Stimulated activated naive B cell treated with anti-CD40 and anti-IgM and Interleukin-4, amounts not matched to agents 10 μg/mL and 1 μg/mL and 100 μg/mL, for 72 hours (primary cell): ENCODE data around the gene EXOC3L4.

Experiments used
- ATAC-seq, 2 donors: fragments of 150-1000 bp; cut with Tn5 transposase; replicated peaks; 2 replicates each; pipeline ENCODE4 v1.10.0; 2021; ENCODE audit warnings: moderate library complexity in 1 of 2
- DNase-seq: peaks from one replicate; pipeline ENCODE4 v3.0.0; 2021
- H3K27ac Mint-ChIP-seq: one replicate; pipeline ENCODE4 v1.8.0; 2022; ENCODE audit warnings: mild to moderate bottlenecking, mixed read lengths
- H3K27me3 Mint-ChIP-seq, 2 donors: one replicate each; pipeline ENCODE4 v1.8.0; 2022; ENCODE audit warnings: mixed read lengths in 2 of 2
- H3K36me3 Mint-ChIP-seq, 2 donors: one replicate each; pipeline ENCODE4 v1.8.0; 2022; ENCODE audit warnings: mixed read lengths in 2 of 2, mild to moderate bottlenecking in 1 of 2
- H3K4me1 Mint-ChIP-seq, 2 donors: one replicate each; pipeline ENCODE4 v1.8.0; 2022; ENCODE audit warnings: mixed read lengths in 2 of 2, mild to moderate bottlenecking in 1 of 2
- H3K4me3 Mint-ChIP-seq, 2 donors: one replicate each; pipeline ENCODE4 v1.8.0; 2022; ENCODE audit warnings: mild to moderate bottlenecking in 2 of 2, mixed read lengths in 2 of 2, moderate library complexity in 1 of 2
- H3K9me3 Mint-ChIP-seq, 2 donors: one replicate each; pipeline ENCODE4 v1.8.0; 2022; ENCODE audit warnings: mixed read lengths in 2 of 2, mild to moderate bottlenecking in 1 of 2

EXOC3L4 gene

DNA sequence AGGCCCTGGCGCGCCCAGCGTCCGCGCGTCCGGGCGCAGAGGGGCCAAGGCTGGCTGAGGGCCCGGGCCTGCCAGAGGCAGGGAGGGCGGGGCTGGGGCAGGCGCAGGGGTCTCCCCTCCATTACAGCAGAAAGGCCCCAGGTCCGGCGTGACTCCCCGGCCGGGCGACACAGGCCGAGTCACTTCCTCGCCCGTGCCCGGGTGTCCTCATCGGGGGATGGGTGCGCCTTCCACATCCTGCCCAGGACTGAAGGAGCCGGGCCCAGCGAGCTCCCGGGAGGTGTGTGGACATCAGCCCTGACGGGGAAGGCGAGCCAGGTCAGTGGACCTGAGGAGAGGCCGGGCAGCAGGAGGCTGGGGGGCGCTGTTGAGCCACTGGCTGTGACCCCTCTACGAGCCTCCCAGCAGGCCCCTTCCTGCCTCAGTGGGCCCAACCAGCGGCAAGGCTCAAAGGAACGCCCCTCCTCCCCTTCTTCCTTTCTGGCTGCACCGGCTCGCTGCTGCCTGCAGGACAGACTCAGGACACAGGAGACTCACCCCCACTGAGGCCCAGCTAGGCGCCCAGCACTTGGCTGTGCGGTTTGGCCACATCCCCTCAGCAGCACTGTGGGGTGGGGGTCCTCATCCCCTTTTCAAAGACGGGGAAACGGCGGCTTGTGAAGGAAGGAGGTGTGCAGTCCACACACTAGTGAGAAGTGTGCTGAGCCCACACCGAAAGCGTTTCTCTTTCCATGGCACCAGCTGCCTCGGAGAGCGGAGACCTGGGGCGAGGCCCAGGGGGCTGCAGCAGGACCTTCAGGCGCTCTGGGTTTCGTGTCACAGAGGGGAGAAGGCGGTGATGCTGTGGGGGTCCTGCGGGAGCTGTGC lies 29.3 kb downstream of the EXOC3L4 start:
- Mint-ChIP-seq H3K27me3 (peaks cover 38 to 68% of the 10 kb centered on the region in 2 donors), H3K36me3 (peaks cover 0 to 7% of the 10 kb centered on the region in 2 donors), H3K4me3 (peak overlapping the region; percentile 65 to 78), H3K9me3 (peaks cover 0 to 1% of the 10 kb centered on the region in 2 donors), H3K4me1 (peaks cover 13 to 29% of the 10 kb centered on the region in 2 donors), H3K27ac (peak overlapping the region; percentile 27)
- ATAC-seq, result peak; percentile 10 to 14
- no peak for DNase-seq

DNA sequence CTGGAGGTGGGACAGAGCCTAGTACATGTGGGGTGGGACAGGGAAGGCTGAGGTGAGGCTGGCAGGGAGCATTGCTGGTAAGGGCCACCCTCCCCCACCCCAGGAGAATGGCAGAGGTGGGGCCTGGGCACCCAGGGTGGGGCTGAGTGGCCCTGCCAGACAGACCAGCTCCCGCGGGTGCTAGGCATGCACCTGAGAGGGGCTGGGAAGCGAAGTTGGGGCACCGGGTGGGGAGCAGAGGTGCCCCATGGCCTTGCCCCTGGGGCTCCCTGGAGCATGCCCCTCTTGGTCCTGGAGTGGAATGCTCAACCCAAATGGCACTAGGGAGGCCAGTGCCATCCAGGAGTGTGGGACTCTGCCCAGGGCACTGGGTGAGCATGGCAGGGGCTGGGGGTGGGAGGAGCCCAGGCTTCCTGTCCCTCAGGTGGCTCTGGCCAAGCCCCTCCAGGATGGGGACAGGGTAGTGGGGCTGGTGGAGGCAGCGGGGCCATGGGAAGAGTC lies 30.0 kb downstream of the EXOC3L4 start:
- Mint-ChIP-seq H3K36me3 (peaks cover 0 to 7% of the 10 kb centered on the region in 2 donors), H3K4me3 (no peak overlapping the region), H3K9me3 (peaks cover 0 to 1% of the 10 kb centered on the region in 2 donors), H3K27me3 (peaks cover 38 to 75% of the 10 kb centered on the region in 2 donors), H3K27ac (peak overlapping the region; percentile 27), H3K4me1 (peaks cover 11 to 30% of the 10 kb centered on the region in 2 donors)
- ATAC-seq (no peak), DNase-seq (no peak)

- Mint-ChIP-seq H3K4me3 (no peak overlapping the region), H3K27ac (no peak overlapping the region), H3K4me1 (peaks cover 11 to 30% of the 10 kb centered on the region in 2 donors), H3K36me3 (peaks cover 0 to 7% of the 10 kb centered on the region in 2 donors), H3K27me3 (peaks cover 33 to 72% of the 10 kb centered on the region in 2 donors), H3K9me3 (peaks cover 0 to 1% of the 10 kb centered on the region in 2 donors)
- ATAC-seq, result no peak
- DNase-seq, result no peak
Measured at GRCh38 chr14:103125098-103126070, 30.9 kb downstream of the EXOC3L4 start.

DNA sequence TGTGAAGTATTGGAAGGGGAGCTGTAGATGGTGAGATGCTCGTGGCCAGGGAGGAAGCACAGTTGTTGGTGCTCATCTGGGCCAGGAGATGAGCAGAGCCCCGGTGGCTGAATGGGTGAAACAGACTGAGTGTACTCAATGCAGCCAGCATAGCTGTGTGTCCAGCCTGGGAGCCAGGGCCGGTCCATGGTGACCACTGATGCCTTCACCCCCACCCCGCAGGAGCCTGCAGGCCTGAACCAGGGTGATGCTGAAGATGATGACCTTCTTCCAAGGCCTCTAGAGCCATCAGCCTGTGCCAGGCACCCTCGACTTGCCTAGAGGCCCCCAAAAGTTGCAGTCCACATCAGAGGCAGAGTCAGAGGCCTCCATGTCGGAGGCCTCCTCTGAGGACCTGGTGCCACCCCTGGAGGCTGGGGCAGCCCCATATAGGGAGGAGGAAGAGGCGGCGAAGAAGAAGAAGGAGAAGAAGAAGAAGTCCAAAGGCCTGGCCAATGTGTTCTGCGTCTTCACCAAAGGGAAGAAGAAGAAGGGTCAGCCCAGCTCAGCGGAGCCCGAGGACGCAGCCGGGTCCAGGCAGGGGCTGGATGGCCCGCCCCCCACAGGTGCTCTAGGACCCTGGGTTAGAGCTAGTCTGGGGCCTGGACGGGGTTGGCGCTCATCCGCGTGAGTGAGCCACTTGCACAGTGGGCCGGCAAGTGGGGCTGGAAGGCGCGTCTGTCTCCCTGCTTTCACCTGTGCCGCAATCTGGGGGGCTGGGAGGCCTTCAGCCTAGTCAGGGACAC lies 31.8 kb downstream of the EXOC3L4 start:
- peaks cover 27 to 65% of the 10 kb centered on the region in 2 donors for H3K27me3 Mint-ChIP-seq
- peaks cover 0 to 1% of the 10 kb centered on the region in 2 donors for H3K9me3 Mint-ChIP-seq
- no peak overlapping the region for H3K4me3 Mint-ChIP-seq
- DNase-seq, result no peak
- peaks cover 11 to 29% of the 10 kb centered on the region in 2 donors for H3K4me1 Mint-ChIP-seq
- peaks cover 0 to 7% of the 10 kb centered on the region in 2 donors for H3K36me3 Mint-ChIP-seq
- H3K27ac Mint-ChIP-seq, result no peak overlapping the region
- ATAC-seq, result no peak

DNA sequence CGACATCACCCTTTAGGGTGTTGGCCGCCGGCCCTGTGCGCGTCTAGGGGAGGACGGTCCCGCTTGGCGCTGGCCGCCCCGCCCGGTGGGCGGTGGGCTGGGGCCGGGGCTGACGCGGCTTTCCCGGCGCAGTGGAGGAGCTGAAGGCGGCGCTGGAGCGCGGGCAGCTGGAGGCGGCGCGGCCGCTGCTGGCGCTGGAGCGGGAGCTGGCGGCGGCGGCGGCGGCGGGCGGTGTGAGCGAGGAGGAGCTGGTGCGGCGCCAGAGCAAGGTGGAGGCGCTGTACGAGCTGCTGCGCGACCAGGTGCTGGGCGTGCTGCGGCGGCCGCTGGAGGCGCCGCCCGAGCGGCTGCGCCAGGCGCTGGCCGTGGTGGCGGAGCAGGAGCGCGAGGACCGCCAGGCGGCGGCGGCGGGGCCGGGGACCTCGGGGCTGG lies 32.4 kb downstream of the EXOC3L4 start:
- Mint-ChIP-seq H3K4me3 (no peak overlapping the region), H3K9me3 (peaks cover 0 to 1% of the 10 kb centered on the region in 2 donors), H3K27ac (no peak overlapping the region), H3K36me3 (peaks cover 0 to 7% of the 10 kb centered on the region in 2 donors), H3K27me3 (peaks cover 24 to 59% of the 10 kb centered on the region in 2 donors), H3K4me1 (peaks cover 9 to 24% of the 10 kb centered on the region in 2 donors)
- ATAC-seq (no peak), DNase-seq (no peak)

DNA sequence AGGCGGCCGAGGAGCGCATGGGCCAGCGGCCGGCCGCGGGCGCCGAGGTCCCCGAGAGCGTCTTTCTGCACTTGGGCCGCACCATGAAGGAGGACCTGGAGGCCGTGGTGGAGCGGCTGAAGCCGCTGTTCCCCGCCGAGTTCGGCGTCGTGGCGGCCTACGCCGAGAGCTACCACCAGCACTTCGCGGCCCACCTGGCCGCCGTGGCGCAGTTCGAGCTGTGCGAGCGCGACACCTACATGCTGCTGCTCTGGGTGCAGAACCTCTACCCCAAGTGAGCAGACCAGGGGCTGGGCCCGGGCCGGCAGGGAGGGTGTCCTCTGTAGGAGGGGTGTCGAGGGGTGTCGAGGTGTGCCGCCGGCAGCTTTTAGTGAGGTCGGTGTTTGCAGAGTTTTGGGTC lies 32.8 kb downstream of the EXOC3L4 start:
- DNase-seq (no peak), ATAC-seq (no peak)
- Mint-ChIP-seq H3K27me3 (peaks cover 19 to 55% of the 10 kb centered on the region in 2 donors), H3K36me3 (peaks cover 0 to 7% of the 10 kb centered on the region in 2 donors), H3K9me3 (peaks cover 0 to 1% of the 10 kb centered on the region in 2 donors), H3K27ac (no peak overlapping the region), H3K4me1 (peaks cover 5 to 19% of the 10 kb centered on the region in 2 donors), H3K4me3 (no peak overlapping the region)

DNA sequence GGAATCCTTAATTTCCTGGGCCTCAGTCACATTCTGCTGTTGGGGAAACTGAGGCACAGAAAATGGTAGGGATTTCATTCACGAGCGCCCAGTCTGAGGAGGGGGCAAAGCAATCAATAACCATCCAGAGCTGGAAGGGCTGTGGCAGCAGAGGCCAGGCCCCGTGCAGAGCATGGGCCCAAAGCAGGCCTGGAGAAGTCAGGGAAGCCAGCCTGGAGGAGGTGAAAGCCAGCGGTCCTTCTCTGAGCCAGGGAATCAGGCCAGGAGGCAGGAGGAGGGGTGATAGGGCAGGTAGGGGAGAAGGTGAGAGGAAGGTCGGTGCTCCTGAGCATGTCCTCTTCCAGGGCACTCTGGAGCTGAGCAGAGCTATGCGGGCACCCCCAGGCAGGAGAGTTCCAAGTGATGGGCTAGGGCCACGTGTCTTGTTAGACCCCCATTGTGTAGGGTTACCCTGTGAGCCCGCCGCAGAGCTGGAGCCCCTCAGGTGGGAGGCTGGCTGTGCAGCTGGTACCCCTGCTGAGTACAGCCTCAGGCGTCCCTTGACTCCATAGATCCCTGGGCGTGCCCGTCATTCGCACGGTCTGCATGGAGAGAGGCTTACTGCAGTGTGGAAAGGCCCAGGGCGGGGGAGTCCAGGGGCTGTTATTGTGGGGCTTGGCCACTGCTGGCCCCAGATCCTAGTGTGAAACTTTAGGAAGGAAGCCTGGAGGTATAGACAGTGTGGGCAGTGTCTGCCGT lies 33.5 kb downstream of the EXOC3L4 start:
- Mint-ChIP-seq H3K27ac (peak overlapping the region; percentile 14), H3K4me3 (no peak overlapping the region), H3K27me3 (peaks cover 19 to 48% of the 10 kb centered on the region in 2 donors), H3K36me3 (peaks cover 0 to 7% of the 10 kb centered on the region in 2 donors), H3K9me3 (peaks cover 0 to 1% of the 10 kb centered on the region in 2 donors), H3K4me1 (peaks cover 5 to 13% of the 10 kb centered on the region in 2 donors)
- no peak for DNase-seq
- no peak for ATAC-seq

DNA sequence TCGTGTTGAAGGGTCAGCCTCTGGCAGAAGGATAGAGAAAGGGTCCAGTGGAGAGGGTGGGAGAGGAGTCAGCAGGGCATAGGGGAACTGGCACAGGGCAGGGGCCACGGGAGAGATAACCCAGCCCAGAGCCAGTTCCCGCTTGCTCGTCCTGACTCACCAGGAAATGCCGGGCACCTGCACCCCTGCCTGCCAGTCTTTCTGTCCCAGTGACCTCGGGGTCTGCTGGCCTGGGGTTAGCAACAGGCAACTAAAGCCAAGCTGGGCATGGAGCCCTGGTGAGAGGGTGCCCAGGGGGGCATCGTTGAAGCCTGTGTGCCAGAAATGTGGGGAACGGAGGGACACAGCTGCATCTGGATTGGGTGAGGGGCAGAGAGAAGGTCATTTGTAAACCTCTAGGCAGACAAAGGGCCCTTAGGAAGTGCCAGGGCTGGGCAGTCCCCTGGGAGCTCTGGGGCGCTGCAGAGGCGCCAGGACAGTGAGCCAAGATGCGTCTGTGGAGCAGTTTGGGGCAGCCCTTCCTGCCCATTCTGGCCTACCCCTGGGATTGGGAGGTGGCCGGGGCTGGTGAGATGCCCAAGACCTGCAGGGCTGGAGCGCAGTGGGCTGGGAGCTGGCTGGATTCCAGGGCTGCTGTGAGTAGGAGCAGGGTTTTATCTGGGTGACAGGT lies 34.2 kb downstream of the EXOC3L4 start:
- Mint-ChIP-seq H3K4me1 (peaks cover 5 to 11% of the 10 kb centered on the region in 2 donors), H3K27ac (no peak overlapping the region)
- no peak for DNase-seq

DNA sequence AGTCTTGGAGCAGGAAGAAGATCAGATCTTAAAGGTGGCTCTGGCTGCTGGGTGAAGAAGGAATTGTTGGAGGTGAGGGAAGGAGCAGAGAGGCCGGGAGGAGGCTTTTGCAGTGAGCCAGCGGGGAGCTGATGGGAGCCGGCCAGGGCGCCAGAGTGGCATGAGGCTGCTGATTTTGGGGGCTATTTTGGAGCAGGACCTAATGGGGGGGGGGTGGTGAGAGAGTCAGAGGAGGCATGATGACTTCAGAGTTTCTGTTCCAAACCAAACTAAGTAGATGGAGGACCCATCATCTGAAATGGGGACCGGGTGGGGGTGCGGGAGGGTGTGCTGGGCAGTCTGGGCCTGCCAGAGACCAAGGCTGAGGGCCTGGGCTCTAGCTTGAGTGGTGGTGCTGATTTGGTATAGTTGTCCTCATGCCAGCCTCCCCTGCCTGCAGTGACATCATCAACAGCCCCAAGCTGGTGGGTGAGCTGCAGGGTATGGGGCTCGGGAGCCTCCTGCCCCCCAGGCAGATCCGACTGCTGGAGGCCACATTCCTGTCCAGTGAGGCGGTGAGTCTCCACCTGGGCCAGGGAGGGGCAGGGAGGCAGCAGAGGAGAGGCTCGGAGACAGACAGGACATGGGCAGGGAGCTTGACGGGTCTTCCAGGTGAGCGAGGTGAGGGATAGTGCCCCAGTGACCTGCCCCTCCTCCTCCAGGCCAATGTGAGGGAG lies 34.9 kb downstream of the EXOC3L4 start:
- Mint-ChIP-seq H3K27ac (no peak overlapping the region), H3K4me3 (no peak overlapping the region), H3K36me3 (peaks cover 0 to 9% of the 10 kb centered on the region in 2 donors), H3K27me3 (peaks cover 12 to 39% of the 10 kb centered on the region in 2 donors), H3K4me1 (peaks cover 0 to 4% of the 10 kb centered on the region in 2 donors), H3K9me3 (peaks cover 0 to 1% of the 10 kb centered on the region in 2 donors)
- no peak for DNase-seq
- ATAC-seq, result no peak

More for the DNA sequence above, 34.2 kb downstream of the EXOC3L4 start:
- ATAC-seq, result no peak
- peaks cover 0 to 1% of the 10 kb centered on the region in 2 donors for H3K9me3 Mint-ChIP-seq
- peaks cover 0 to 7% of the 10 kb centered on the region in 2 donors for H3K36me3 Mint-ChIP-seq
- H3K4me3 Mint-ChIP-seq, result no peak overlapping the region
- H3K27me3 Mint-ChIP-seq, result peaks cover 19 to 46% of the 10 kb centered on the region in 2 donors

GRCh38 chr14:103130017-103130764 lies 35.7 kb downstream of the EXOC3L4 start:
- ATAC-seq (no peak), DNase-seq (no peak)
- H3K36me3 Mint-ChIP-seq, result peaks cover 0 to 13% of the 10 kb centered on the region in 2 donors
- no peak overlapping the region for H3K27ac Mint-ChIP-seq
- peaks cover 0 to 4% of the 10 kb centered on the region in 2 donors for H3K4me1 Mint-ChIP-seq
- peaks cover 0 to 1% of the 10 kb centered on the region in 2 donors for H3K9me3 Mint-ChIP-seq
- H3K27me3 Mint-ChIP-seq, result peaks cover 10 to 32% of the 10 kb centered on the region in 2 donors
- H3K4me3 Mint-ChIP-seq, result no peak overlapping the region

DNA sequence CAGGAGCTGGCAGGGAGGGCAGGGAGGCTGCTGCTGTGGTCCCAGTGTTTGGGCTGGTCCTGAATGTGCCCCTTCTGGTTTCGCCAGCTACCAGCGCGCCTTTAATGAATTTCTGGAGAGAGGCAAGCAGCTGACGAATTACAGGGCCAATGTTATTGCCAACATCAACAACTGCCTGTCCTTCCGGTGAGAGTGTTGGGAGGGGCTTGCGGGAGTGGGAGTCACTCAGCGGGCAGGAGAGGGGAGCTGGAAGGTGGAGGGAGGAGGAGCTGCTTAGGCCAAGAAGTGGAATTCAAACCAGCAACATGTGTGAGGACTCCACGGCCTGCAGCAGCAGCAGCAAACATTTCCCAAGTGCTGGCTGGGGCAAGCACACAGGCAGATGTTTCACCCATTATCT lies 36.4 kb downstream of the EXOC3L4 start:
- no peak for ATAC-seq
- H3K9me3 Mint-ChIP-seq, result peaks cover 0 to 1% of the 10 kb centered on the region in 2 donors

More for the DNA sequence above, 36.4 kb downstream of the EXOC3L4 start:
- no peak for DNase-seq
- Mint-ChIP-seq H3K4me3 (no peak overlapping the region), H3K27ac (no peak overlapping the region), H3K27me3 (peaks cover 9 to 24% of the 10 kb centered on the region in 2 donors), H3K36me3 (peaks cover 0 to 13% of the 10 kb centered on the region in 2 donors), H3K4me1 (peaks cover 0 to 4% of the 10 kb centered on the region in 2 donors)
